Measurements from ENCODE around the gene TTC36.

- no peak for TF ChIP-seq CTCF (IDR thresholded peaks at IDR 0.05)
- TF ChIP-seq POLR2A (IDR thresholded peaks at IDR 0.05), result no peak
These were observed 3.0 kb downstream of the TTC36 start for GRCh38 chr11:118530180-118530682.

Data from heart left ventricle (tissue), 13 donors.